ENCODE results near the gene ZCRB1.

The ZCRB1 gene

DNA sequence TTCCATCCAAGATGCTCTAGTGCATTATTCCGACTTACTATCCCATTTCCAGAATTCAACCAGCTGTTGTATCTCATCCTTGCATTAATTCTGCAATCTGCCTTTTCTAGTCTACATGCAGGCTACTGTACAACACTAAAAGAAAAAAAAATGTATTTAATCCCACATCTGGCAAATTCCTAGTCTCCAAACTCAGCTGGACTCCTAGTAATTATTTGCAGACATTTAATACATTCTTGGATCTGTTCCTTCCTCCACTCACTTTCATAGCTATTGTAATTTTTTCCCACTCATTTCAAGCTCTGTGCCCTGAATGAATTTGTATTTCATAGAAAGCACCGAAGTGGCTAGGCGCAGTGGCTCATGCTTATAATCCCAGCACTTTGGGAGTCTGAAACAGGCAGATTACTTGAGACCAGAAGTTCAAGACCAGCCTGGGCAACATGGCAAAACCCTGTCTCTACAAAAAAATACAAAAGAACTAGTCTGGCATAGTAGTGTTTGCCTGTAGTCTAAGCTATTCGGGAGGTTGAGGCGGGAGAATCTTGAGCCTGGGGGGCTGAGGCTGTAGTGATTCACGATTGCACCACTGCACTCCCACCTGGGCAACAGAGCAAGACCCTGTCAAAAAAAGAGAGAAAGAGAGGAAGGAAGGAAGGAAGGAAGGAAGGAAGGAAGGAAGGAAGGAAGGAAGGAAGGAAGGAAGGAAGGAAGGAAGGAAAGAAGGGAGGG is 48.3 kb downstream of the ZCRB1 start:
- DNase-seq, result no peak

DNA sequence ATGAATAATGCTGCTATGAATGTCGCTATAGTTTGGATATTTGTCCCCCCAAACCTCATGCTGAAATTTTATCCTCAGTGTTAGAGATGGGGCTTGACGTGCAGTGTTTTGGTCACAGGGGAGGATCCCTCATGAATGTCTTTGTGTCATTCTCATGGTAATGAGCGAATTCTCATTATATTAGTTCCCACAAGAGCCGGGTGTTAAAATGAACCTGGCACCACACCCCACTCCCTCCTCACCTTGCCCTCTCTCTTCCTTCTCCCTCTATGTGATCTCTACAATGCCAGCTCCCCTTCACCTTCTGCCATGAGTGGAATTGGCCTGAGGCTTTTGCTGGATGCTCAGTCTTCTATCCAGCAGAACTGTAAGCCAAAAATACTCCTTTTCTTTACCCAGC is 50.4 kb downstream of the ZCRB1 start:
- no peak for DNase-seq

DNA sequence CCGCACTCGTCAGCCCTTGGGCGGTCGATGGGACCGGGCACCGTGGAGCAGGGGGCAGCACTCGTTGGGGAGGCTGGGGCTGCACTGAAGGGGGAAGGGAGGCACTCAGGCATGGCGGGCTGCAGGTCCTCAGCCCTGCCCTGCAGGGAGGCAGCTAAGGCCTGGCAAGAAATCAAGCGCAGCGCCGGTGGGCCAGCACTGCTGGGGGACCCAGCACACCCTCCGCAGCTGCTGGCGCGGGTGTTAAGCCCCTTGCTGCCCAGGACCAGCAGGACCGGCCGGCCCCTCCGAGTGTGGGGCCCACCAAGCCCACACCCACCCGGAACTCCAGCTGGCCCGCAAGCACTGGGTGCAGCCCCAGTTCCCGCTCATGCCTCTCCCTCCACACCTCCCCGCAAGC is 52.2 kb downstream of the ZCRB1 start:
- DNase-seq, result no peak

DNA sequence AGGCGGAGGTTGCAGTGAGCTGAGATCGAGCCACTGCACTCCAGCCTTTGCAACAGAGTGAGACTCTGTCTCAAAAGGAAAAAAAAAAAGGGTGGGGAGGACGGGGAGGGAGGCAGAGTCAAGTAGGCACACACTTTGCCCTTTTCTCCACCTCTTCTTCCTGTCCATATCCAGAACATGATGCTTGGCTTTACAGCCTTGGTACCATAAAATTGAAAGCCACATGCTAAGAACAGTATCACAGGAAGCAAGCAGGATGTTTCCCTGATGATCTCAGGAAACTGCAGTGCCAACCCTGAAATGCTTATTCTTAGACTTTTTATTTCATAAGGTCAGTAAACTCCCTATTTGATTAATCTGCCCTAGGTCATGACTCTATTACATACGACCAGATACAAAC is 55.3 kb downstream of the ZCRB1 start:
- DNase-seq, result no peak

DNA sequence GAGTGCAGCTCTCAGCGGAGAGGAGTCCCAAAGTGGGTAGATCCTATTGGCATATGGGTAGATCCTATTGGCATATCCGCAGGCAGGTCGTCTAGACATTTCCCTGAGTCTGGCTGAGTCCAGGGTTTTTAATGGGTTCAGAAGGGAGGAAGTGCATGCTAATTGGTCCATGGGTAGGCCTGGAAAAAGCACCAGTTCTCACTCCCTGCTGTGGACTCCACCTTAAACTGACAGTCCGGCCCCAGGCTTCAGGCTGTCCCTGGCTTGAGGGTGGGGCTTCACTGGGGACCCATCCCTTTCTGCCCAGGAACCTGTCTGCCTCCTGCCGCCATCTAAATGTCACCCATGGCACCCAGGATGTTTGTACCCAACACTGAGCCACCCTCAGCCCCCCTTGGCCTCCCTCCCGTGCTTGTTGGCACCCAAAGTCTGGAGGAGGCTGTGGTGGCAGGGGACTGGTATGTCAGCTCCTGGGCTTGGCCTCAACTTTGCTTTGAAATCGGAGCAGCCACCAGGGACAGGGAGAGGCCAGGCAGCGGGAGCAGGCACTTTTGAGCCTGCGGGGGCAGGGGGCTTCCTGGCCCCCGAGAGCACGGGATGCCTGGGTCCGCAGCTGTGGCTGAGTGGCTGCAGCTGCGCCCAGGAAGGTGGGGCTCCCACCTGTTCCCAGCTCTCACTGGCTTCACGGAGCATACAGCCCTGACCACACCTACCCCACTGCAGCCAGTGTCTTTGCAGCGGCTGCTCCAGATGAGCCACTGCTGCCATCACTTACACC is 58.3 kb downstream of the ZCRB1 start:
- no peak for DNase-seq

DNA sequence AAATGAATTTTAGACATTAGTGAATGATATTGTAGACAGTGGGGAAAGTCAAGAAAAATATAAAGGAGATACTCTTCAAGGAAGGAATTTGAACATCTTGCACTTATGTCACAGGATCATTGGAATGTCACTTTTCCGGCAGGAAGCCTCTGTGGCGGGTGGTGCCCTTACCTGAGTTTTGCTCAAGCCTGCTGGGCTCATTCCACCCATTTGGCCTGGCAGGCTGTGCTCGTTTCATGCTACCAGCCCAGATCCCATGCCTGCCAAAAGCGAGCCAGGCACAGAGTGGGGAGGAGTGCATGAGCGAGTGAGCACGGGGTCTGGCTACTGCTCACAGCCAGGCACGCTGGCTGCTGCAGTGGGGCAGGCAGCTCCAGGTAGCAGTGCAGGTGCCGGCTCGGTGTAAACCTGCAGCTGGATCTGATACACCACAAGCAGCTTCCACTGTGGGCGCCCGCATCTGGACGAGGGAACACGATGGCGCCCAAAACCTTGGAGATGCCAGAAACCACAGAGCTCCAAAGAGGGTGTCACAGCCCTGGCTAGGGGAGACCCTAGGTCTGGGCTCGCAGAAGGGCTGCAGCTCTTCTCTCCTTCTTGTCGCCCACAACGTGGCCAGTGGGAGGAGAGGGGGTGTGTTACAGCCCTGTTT is 59.2 kb downstream of the ZCRB1 start:
- DNase-seq, result no peak

DNA sequence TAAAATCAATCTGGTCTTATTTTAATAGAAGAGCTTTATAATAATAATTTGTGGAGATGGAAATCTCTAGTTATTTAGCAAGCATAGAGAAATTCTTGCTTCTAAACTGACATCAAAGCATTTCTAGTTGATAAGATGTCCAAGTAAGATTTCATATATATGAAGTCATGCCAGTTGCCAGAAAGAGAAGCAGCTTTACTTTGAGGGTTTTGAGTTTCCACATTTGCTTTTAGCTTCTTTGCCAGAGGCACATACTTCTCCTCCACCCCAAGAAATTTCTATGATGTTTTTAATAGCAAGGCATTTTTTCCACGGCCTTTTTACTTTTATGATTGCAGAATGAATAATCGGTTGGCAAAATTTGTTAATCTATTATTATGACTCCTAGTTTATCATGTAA is 63.6 kb downstream of the ZCRB1 start:
- DNase-seq, result no peak

Data from NCI-H446 treated with DMSO at 0.1 percent for 48 hours (cell line).